SU-DHL-6 (cell line): ENCODE data around the gene KDSR.

ENCODE experiments used
- H2AFZ ChIP-seq: fragments of 200-600 bp; sonication (generic); 2 replicates; pipeline ENCODE4 v1.6.1; 2014; ENCODE audit warnings: low read depth, mild to moderate bottlenecking, moderate library complexity, mixed read lengths, antibody characterized with exemption, low read length; ENCODE audit not compliant: severe bottlenecking
- H3F3A ChIP-seq: fragments of 200-600 bp; shearing (Covaris generic); 2 replicates; pipeline ENCODE4 v1.6.0; 2016; ENCODE audit warnings: antibody characterized with exemption, mild to moderate bottlenecking; ENCODE audit not compliant: insufficient read depth
- H3K27ac ChIP-seq: fragments of 200-600 bp; sonication (generic); 2 replicates; pipeline ENCODE4 v1.5.1; 2016; ENCODE audit warnings: low read depth, mild to moderate bottlenecking, low read length, moderate library complexity, mixed read lengths
- H3K27me3 ChIP-seq: fragments of 200-600 bp; sonication (generic), shearing (Covaris generic); 2 replicates; pipeline ENCODE4 v1.6.0; 2014; ENCODE audit warnings: mild to moderate bottlenecking, low read length
- H3K36me3 ChIP-seq: fragments of 200-600 bp; sonication (generic); 2 replicates; pipeline ENCODE4 v1.6.1; 2014; ENCODE audit warnings: mild to moderate bottlenecking, low read length, mixed read lengths
- H3K4me2 ChIP-seq: fragments of 300-600, 200-600 bp; shearing (Covaris generic), sonication (generic); 2 replicates; pipeline ENCODE4 v1.6.0; 2014; ENCODE audit warnings: low read length, low read depth, mild to moderate bottlenecking; ENCODE audit not compliant: poor library complexity, severe bottlenecking
- H3K4me3 ChIP-seq: fragments of 200-600 bp; sonication (generic); 2 replicates; pipeline ENCODE4 v1.5.1; 2014; ENCODE audit warnings: antibody characterized with exemption, low read length, mild to moderate bottlenecking, mixed read lengths; ENCODE audit not compliant: insufficient read depth, poor library complexity, severe bottlenecking
- H3K79me2 ChIP-seq: fragments of 200-600 bp; sonication (generic); 2 replicates; pipeline ENCODE4 v1.6.1; 2014; ENCODE audit warnings: mild to moderate bottlenecking, low read length, moderate library complexity; ENCODE audit not compliant: insufficient read depth
- H3K9ac ChIP-seq: fragments of 200-600 bp; sonication (generic); 2 replicates; pipeline ENCODE4 v1.7.0; 2014; ENCODE audit warnings: mild to moderate bottlenecking, low read length
- H3K9me2 ChIP-seq: fragments of 200-600 bp; sonication (generic); replicated peaks from 2 replicates; pipeline ENCODE4 v1.6.1; 2014; ENCODE audit warnings: low read length; ENCODE audit not compliant: insufficient read depth
- H3K9me3 ChIP-seq: fragments of 200-600 bp; sonication (generic); 2 replicates; pipeline ENCODE4 v1.6.1; 2014; ENCODE audit warnings: low read length, mixed read lengths; ENCODE audit not compliant: insufficient read depth
- H4K20me1 ChIP-seq: fragments of 200-600 bp; sonication (generic); 2 replicates; pipeline ENCODE4 v1.6.1; 2014; ENCODE audit warnings: low read depth, mild to moderate bottlenecking, antibody characterized with exemption, low read length, moderate library complexity, mixed read lengths
- EZH2phosphoT487 ChIP-seq: fragments of 200-600 bp; sonication (generic), shearing (Covaris generic); conservative IDR thresholded peaks from 2 replicates; pipeline ENCODE4 v1.6.1; 2018; ENCODE audit warnings: mild to moderate bottlenecking, antibody characterized with exemption, low read length, moderate library complexity, mixed read lengths
- TF ChIP-seq, protein P1 (sequence below): fragments of 200-600 bp; sonication (generic); IDR thresholded peaks from one replicate; pipeline ENCODE4 v1.5.1; 2017; ENCODE audit warnings: antibody characterized with exemption, mild to moderate bottlenecking, low read length, moderate library complexity; ENCODE audit not compliant: insufficient read depth, poor library complexity, severe bottlenecking

Gene KDSR

GRCh38 chr18:63376538-63376937 is 9.5 kb upstream of the KDSR start:
- Histone ChIP-seq H4K20me1 (no peaks in the 10 kb centered on the region), H3K27ac (no peak overlapping the region), H3K4me2 (no peak overlapping the region), H3K4me3 (no peak overlapping the region), H3F3A (no peaks in the 10 kb centered on the region), H3K27me3 (no peaks in the 10 kb centered on the region), H3K36me3 (no peaks in the 10 kb centered on the region), H3K9me2 (no peaks in the 10 kb centered on the region), H3K9me3 (no peaks in the 10 kb centered on the region), H3K9ac (no peak overlapping the region), H3K79me2 (no peaks in the 10 kb centered on the region), H2AFZ (no peak overlapping the region)
- TF ChIP-seq EZH2phosphoT487 = no peak
- TF ChIP-seq, protein P1, sequence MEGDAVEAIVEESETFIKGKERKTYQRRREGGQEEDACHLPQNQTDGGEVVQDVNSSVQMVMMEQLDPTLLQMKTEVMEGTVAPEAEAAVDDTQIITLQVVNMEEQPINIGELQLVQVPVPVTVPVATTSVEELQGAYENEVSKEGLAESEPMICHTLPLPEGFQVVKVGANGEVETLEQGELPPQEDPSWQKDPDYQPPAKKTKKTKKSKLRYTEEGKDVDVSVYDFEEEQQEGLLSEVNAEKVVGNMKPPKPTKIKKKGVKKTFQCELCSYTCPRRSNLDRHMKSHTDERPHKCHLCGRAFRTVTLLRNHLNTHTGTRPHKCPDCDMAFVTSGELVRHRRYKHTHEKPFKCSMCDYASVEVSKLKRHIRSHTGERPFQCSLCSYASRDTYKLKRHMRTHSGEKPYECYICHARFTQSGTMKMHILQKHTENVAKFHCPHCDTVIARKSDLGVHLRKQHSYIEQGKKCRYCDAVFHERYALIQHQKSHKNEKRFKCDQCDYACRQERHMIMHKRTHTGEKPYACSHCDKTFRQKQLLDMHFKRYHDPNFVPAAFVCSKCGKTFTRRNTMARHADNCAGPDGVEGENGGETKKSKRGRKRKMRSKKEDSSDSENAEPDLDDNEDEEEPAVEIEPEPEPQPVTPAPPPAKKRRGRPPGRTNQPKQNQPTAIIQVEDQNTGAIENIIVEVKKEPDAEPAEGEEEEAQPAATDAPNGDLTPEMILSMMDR = no peak

GRCh38 chr18:63374540-63374939 is 7.5 kb upstream of the KDSR start:
- Histone ChIP-seq H3K9me2 (no peaks in the 10 kb centered on the region), H3F3A (no peaks in the 10 kb centered on the region), H3K4me3 (no peak overlapping the region), H3K36me3 (no peaks in the 10 kb centered on the region), H3K27me3 (no peaks in the 10 kb centered on the region), H2AFZ (no peak overlapping the region), H3K79me2 (no peaks in the 10 kb centered on the region), H4K20me1 (no peaks in the 10 kb centered on the region), H3K9me3 (no peaks in the 10 kb centered on the region), H3K27ac (no peak overlapping the region), H3K9ac (no peak overlapping the region), H3K4me2 (no peak overlapping the region)
- no peak for TF ChIP-seq EZH2phosphoT487
- TF ChIP-seq, protein P1 = no peak

- Histone ChIP-seq H3K4me2 (no peak overlapping the region), H3K4me3 (no peak overlapping the region), H3K9me3 (no peaks in the 10 kb centered on the region), H3K79me2 (no peaks in the 10 kb centered on the region), H3K36me3 (no peaks in the 10 kb centered on the region), H3K27me3 (no peaks in the 10 kb centered on the region), H3K27ac (no peak overlapping the region), H4K20me1 (no peaks in the 10 kb centered on the region), H3F3A (no peaks in the 10 kb centered on the region), H2AFZ (no peak overlapping the region), H3K9ac (no peak overlapping the region), H3K9me2 (no peaks in the 10 kb centered on the region)
- TF ChIP-seq, protein P1 = no peak
- no peak for TF ChIP-seq EZH2phosphoT487
Measured at GRCh38 chr18:63373161-63373560, 6.2 kb upstream of the KDSR start.

- H3K9me3 ChIP-seq = no peaks in the 10 kb centered on the region
- H3K4me3 ChIP-seq = no peak overlapping the region
- peak overlapping the region; percentile 88 for H3K4me2 ChIP-seq
- H3K27ac ChIP-seq = no peak overlapping the region
- H3K9ac ChIP-seq = no peak overlapping the region
- no peaks in the 10 kb centered on the region for H4K20me1 ChIP-seq
- H3F3A ChIP-seq = no peaks in the 10 kb centered on the region
- H3K36me3 ChIP-seq = no peaks in the 10 kb centered on the region
- no peak overlapping the region for H2AFZ ChIP-seq
- H3K27me3 ChIP-seq = no peaks in the 10 kb centered on the region
- H3K9me2 ChIP-seq = no peaks in the 10 kb centered on the region
- no peaks in the 10 kb centered on the region for H3K79me2 ChIP-seq
- TF ChIP-seq EZH2phosphoT487 = no peak
- TF ChIP-seq, protein P1 = no peak
Measured at GRCh38 chr18:63368611-63369010, 1.6 kb upstream of the KDSR start.
